Left renal pelvis (tissue), 4 donors: ENCODE data around the gene CDK3. TPM values are rescaled to one million over a fixed set of nuclear protein-coding genes. Genes with fewer than 3 reads are reported as not detected.
A peak's percentile ranks its signal among the peaks of the same experiment; 100 is the strongest.
"Not testable (repeated sequence)": the region's sequence is repeated elsewhere in the genome, so short reads cannot be mapped to it uniquely, and the experiment has no call there.

Experiments used
- DNase-seq, 4 donors: peaks; one replicate each; pipeline ENCODE4 v3.0.0-alpha.2; 2013; ENCODE audit warnings: low read depth in 4 of 4, low spot score in 3 of 4
- polyA plus RNA-seq, 4 donors: library from polyadenylated mRNA; unstranded; fragments of 120-200 nt; gene quantifications; one replicate each; pipeline ENCODE4 v1.2.1, GENCODE V29; 2013; ENCODE audit not compliant: insufficient read length in 4 of 4

The CDK3 gene
- 10 to 100 TPM; 12.5 to 28.5 (median 15.4) TPM for polyA plus RNA-seq

DNA sequence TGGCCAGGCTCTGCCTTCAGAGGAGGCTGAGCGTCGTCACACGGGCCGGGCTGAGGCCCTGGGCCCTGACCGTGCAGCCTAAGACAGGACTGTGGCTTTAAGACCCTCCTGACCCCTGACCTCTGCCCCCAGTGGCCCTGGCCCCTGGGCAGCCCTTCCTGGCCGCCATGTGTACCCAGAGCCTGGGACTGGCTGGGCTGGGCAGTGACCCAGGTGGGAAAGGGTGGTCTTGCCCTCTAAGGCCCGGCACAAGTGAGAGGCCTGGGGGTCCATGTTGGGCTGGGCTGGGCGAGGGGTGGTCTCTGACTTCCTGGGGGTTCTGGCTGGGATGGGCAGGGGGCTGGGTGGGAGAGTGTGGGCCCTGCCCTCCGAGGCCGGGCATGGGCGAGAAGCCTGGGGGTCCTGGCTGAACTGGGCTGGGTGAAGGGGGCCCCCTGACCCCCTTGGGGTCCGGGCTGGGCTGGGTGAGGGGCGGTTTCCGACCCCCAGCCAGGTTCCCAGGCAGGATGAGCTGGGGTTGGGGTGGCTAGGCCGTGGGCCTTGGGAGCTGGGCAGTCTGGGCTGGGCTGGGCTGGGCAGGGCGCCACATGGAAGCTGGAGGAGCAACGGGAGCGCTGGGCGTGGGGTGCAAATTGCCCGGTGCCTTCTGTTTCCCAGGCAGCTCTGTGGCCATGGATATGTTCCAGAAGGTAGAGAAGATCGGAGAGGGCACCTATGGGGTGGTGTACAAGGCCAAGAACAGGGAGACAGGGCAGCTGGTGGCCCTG, at the start of gene CDK3:
CDK3 (plus strand) TSS at position 101 of the 767 bp plus-strand sequence; CDS start at position 672, 571 bp downstream.
- no peak for DNase-seq

DNA sequence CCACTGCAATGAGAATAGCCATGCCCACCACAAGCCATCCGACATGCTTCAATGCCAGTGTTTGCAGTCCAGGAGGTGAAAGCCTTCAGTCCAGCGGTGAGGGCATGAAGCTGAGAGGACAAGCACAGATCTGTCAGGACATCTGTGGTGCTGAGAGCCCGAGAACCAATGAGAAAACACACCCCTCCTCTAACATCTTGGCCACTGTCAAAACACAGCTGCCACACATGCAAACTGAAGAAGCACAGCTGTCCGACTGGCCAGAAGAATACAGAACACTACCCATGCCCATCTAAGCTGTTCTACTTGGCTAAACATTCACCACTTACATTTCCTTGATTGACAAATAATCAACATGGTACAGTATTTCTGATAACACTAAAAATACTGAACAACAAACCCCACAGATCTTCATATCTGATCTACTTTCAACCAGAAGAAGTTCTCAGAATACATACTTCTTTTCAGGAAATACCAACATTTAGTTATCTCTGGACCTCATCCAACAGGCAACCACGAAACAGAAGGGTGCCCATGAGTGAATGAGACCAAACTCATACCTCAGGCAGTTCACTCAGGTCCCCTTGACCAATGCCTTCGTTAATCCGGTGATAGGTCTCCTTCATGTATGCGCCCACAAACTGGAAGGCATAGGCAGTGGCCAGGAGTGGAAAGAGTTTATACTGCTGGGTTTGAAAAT, 49.6 kb upstream of the CDK3 start:
- no peak for DNase-seq

DNA sequence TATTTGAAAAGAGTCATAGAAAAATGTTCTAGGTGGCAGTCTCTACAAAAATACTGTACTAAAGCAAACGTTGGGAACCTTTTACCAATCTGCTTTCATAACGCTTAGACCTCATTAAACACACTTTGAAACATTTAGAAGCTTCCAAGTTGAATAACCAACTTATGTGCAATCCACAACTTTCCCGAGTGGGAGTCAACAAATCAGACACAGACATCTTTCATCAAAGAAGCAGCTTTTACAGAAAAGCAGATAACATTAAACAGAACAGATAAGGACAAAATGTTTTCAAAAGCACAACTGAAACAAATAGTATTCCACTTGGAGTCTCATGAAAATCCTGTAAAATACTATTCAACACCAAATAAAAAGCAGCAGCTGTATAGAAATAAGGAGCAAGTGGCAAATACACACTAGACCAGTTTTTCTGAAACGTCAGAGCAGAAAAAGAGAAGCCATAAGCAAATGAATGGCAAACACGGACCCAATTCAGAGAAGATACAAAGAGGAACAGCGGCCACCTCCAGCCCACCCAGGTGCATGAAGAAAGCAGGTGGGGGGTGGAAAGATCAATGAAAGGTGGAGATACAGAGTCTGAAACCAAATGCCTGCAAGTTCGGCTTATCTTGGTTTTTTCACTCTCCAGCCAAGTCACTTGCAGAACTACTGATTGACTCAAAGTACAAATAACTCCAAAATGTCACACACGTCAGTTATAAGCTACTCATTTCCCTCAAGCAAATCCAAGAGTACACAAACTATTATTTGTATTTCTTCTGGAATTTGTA, 41.4 kb upstream of the CDK3 start:
- DNase-seq, result no peak

DNA sequence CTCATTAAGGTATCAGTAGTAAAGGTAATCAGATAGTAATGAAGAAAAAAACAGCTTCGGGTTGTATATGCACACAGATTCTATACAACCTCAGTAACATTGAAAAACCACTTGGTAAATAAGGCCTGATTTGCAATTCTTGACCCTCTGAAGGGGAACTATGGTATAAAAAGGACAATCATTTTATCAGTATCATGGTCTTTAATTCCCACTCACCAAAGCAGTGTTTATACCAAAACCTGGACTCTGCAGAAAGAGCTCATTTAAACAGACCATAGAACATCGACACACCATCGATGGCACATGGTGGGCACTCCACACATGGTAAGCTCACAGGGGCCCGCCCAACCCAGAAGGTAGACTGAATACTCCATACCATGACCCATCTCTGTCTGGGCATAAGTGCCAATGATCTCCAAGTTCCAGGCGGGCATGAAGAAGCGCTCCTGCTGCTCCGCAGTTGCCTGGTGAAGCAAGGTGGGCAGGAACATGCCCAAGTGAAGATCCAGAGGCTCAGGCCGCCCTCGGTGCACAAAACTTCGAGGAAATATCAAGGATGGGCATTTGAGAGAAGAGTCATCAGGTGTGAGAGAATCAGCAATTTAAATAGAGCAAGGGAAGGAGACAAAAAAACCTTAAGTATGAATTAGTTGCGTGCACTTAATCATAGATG, 40.7 kb upstream of the CDK3 start:
- DNase-seq, result no peak

- DNase-seq, result no peak
Observed at GRCh38 chr17:75965468-75965867, 35.2 kb upstream of the CDK3 start.

- not testable (repeated sequence) for DNase-seq
Observed at GRCh38 chr17:75969044-75969443, 31.6 kb upstream of the CDK3 start.

- DNase-seq, result no peak
Observed at GRCh38 chr17:75970011-75970523, 30.6 kb upstream of the CDK3 start.

DNA sequence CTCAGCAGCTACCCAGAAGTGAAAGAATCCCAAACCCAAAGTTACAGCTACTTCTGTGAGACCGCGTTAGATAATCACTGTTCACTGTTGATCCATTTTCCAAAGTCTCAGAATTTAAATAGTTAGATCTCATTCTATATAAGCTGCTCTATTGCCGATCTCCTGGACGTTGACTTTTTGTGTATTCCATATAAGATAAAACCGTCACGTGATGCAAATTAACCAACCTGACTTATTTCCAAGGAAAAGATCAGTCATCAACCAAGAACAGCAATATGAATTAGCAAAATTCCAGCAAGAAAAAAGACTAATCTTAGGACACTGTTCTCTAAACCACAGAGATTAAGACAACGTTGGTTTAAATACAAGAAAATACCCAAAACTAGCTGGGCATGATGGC, 30.0 kb upstream of the CDK3 start:
- DNase-seq, result no peak

DNA sequence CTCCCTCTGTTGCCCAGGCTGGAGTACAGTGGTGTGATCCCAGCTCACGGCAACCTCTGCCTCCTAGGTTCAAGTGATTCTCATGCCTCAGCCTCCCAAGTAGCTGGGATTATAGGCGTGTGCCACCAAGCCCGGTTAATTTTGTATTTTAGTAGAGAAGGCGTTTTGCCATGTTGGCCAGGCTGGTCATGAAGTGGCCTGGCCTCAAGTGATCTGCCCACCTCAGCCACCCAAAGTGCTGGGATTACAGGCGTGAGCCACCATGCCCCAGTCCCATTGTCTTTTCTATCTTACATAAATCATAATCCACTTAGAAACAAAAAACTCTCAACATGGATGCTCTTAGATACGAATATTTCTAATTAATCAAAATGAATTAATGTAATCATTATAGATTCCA, 25.5 kb upstream of the CDK3 start:
- DNase-seq, result not testable (repeated sequence)

GRCh38 chr17:75975757-75976174, 24.9 kb upstream of the CDK3 start:
- DNase-seq, result no peak

- no peak for DNase-seq
Observed at GRCh38 chr17:75976175-75976848, 24.3 kb upstream of the CDK3 start.

- DNase-seq, result peak; percentile 94 to 97 (median 96)
Observed at GRCh38 chr17:75978938-75979704, 21.5 kb upstream of the CDK3 start, which contains the start of the genes ACOX1 and TEN1. TSS of gene ACOX1 (minus strand) at chr17:75979166. CDS start at chr17:75979073, 93 bp downstream. TSS of gene TEN1 (plus strand) at chr17:75979240. CDS start at chr17:75986193, 6,953 bp downstream.

- DNase-seq, result no peak
Observed at GRCh38 chr17:75979705-75980187, 20.9 kb upstream of the CDK3 start.

- no peak for DNase-seq
Observed at GRCh38 chr17:75980188-75981018, 20.3 kb upstream of the CDK3 start.

- DNase-seq, result no peak
Observed at GRCh38 chr17:75981019-75981615, 19.5 kb upstream of the CDK3 start.

DNA sequence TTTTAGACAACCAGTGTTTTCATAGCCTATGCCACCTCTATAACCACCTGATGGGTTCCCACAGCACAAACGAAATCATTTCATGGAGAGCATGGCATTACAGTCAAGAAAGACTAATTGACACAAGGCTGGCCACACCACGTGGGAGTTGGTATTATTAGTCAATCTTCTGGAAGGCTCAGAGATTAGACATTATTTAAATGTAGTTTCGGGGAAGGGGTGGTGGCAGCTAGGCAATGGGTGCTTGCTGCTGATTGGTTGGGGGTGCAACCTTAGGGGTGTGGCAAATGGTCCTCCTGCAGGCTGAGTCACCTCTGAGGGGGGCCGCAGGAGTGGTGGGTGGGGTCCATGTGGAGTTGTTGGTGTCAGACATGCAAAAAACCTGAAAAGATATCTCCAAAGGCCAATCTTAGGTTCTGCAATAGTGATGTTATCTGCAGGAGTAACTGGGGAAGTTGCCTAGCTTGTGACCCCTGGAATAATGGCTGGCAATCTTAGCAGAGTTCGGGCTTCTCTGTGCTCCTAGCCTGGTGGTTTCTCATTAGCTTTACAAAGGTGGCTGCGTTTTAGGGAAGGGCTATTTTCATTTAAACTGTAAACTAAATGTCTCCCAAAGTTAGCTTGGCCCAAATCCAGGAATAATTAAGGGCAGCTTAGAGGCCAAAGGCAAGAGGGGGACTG, 17.0 kb upstream of the CDK3 start:
- no peak for DNase-seq

- no peak for DNase-seq
Observed at GRCh38 chr17:75985986-75986385, 14.7 kb upstream of the CDK3 start.
